ENCODE measurements around the gene PLAAT3.
"Not testable (repeated sequence)": the region's sequence is repeated elsewhere in the genome, so short reads cannot be mapped to it uniquely, and the experiment has no call there.

- not testable (repeated sequence) for TF ChIP-seq CTCF (IDR thresholded peaks at IDR 0.05; ENCODE audit: borderline replicate concordance, extremely low read depth, low read length, poor library complexity, severe bottlenecking); EZH2 (IDR thresholded peaks at IDR 0.05; ENCODE audit: borderline replicate concordance, low read depth, low read length, severe bottlenecking)
These were observed 71.7 kb downstream of the PLAAT3 start for GRCh38 chr11:63542506-63542905.
